IMR-90 (cell line): ENCODE results near the gene PNMA6E. TPM values are rescaled to one million over a fixed set of nuclear protein-coding genes. Genes with fewer than 3 reads are reported as not detected.
"Not testable (repeated sequence)": the region's sequence is repeated elsewhere in the genome, so short reads cannot be mapped to it uniquely, and the experiment has no call there.

Source experiments
- ATAC-seq: fragments of 200-7000 bp; cut with Tn5 transposase; 2 replicates; pipeline ENCODE4 v1.9.1; 2020; ENCODE audit warnings: low read depth, mild to moderate bottlenecking, moderate library complexity
- BruUV-seq: library from RNA; stranded (reverse); fragments of 400-500 nt; replicated peaks from 2 replicates; lab custom pipeline; 2021; lab: Mats Ljungman, UMichigan
- CTCF ChIA-PET: fragments of 300-600 bp; formaldehyde crosslinking; extraction: SDS; loops from one replicate; lab custom pipeline; 2021; ENCODE audit warnings: antibody characterized with exemption; lab: Yijun Ruan, JAX
- POLR2A ChIA-PET: fragments of 300-600 bp; sonication (Branson Sonifier 250); formaldehyde crosslinking; loops from one replicate; lab custom pipeline; 2022; ENCODE audit warnings: antibody characterized with exemption; ENCODE audit not compliant: unreplicated experiment; lab: Charles Lee
- DNase-seq: peaks from one replicate; pipeline ENCODE4 v3.0.0; 2013
- H2AFZ ChIP-seq: replicated peaks from 2 replicates; pipeline ENCODE3; 2013; ENCODE audit warnings: low read length, mild to moderate bottlenecking; ENCODE audit not compliant: poor library complexity
- H2AK5ac ChIP-seq: 2 replicates; pipeline ENCODE4 v1.6.1; 2013; ENCODE audit warnings: low read depth, low read length, inconsistent platforms
- H2AK9ac ChIP-seq: replicated peaks from 2 replicates; pipeline ENCODE3; 2013; ENCODE audit warnings: mild to moderate bottlenecking, low read depth, low read length, moderate library complexity; ENCODE audit not compliant: poor library complexity
- H2BK120ac ChIP-seq: 2 replicates; pipeline ENCODE4 v1.6.1; 2013; ENCODE audit warnings: low read depth, low read length, inconsistent platforms
- H2BK15ac ChIP-seq: 3 replicates; pipeline ENCODE4 v1.6.1; 2013; ENCODE audit warnings: low read depth, low read length, inconsistent platforms
- H2BK20ac ChIP-seq: 2 replicates; pipeline ENCODE4 v1.6.1; 2013; ENCODE audit warnings: low read depth, mild to moderate bottlenecking, inconsistent platforms, low read length, moderate library complexity
- H2BK5ac ChIP-seq: 2 replicates; pipeline ENCODE4 v1.6.1; 2013; ENCODE audit warnings: mild to moderate bottlenecking, low read depth, low read length, inconsistent platforms; ENCODE audit not compliant: poor library complexity, severe bottlenecking
- H3K14ac ChIP-seq: replicated peaks from 2 replicates; pipeline ENCODE4 v1.6.1; 2013; ENCODE audit warnings: low read depth, low read length, inconsistent platforms
- H3K18ac ChIP-seq: 2 replicates; pipeline ENCODE4 v1.6.1; 2013; ENCODE audit warnings: low read depth, low read length, control low read depth
- H3K23ac ChIP-seq: 2 replicates; pipeline ENCODE4 v1.6.1; 2013; ENCODE audit warnings: low read depth, low read length, inconsistent platforms
- H3K27ac ChIP-seq: 2 replicates; pipeline ENCODE4 v1.5.1; 2013; ENCODE audit warnings: mild to moderate bottlenecking, control low read depth, low read length; ENCODE audit not compliant: insufficient read depth
- H3K27me3 ChIP-seq: 2 replicates; pipeline ENCODE4 v1.6.1; 2013; ENCODE audit warnings: low read length; ENCODE audit not compliant: control insufficient read depth, insufficient read depth
- H3K36me3 ChIP-seq: 2 replicates; pipeline ENCODE4 v1.6.1; 2013; ENCODE audit warnings: low read length, mixed read lengths; ENCODE audit not compliant: control insufficient read depth, insufficient read depth
- H3K4ac ChIP-seq: 2 replicates; pipeline ENCODE4 v1.6.1; 2013; ENCODE audit warnings: low read depth, low read length, inconsistent platforms
- H3K4me1 ChIP-seq: 2 replicates; pipeline ENCODE4 v1.6.1; 2013; ENCODE audit warnings: low read length, mixed read lengths; ENCODE audit not compliant: control insufficient read depth, insufficient read depth
- H3K4me2 ChIP-seq: 2 replicates; pipeline ENCODE4 v1.6.1; 2013; ENCODE audit warnings: low read depth, mild to moderate bottlenecking, control low read depth, low read length, moderate library complexity
- H3K4me3 ChIP-seq: 2 replicates; pipeline ENCODE4 v1.5.1; 2013; ENCODE audit warnings: low read depth, mild to moderate bottlenecking, control low read depth, low read length, moderate library complexity; ENCODE audit not compliant: insufficient read depth
- H3K56ac ChIP-seq: 2 replicates; pipeline ENCODE4 v1.6.1; 2013; ENCODE audit warnings: low read length, inconsistent platforms; ENCODE audit not compliant: insufficient read depth; ENCODE audit errors: extremely low read depth
- H3K79me1 ChIP-seq, 2 experiments: 2 replicates each; pipeline ENCODE4 v1.6.1; 2013; ENCODE audit warnings: low read length in 2 of 2, inconsistent platforms in 1 of 2, low read depth in 1 of 2
- H3K9ac ChIP-seq: 2 replicates; pipeline ENCODE4 v1.6.1; 2013; ENCODE audit warnings: low read depth, low read length, control low read depth
- H3K9me1 ChIP-seq: 2 replicates; pipeline ENCODE4 v1.6.1; 2013; ENCODE audit warnings: low read length, inconsistent platforms; ENCODE audit not compliant: insufficient read depth
- H3K9me3 ChIP-seq: 2 replicates; pipeline ENCODE4 v1.6.1; 2013; ENCODE audit warnings: low read length; ENCODE audit not compliant: control insufficient read depth, insufficient read depth
- H4K20me1 ChIP-seq: 2 replicates; pipeline ENCODE4 v1.6.1; 2013; ENCODE audit warnings: low read length, inconsistent platforms; ENCODE audit not compliant: insufficient read depth
- H4K5ac ChIP-seq: 2 replicates; pipeline ENCODE4 v1.6.1; 2013; ENCODE audit warnings: mild to moderate bottlenecking, low read depth, low read length, control low read depth
- H4K8ac ChIP-seq, 2 experiments: 2 replicates each; pipeline ENCODE4 v1.6.1; 2013; ENCODE audit warnings: low read depth in 2 of 2, low read length in 2 of 2, control low read depth in 1 of 2, inconsistent platforms in 1 of 2
- H4K91ac ChIP-seq: 2 replicates; pipeline ENCODE4 v1.6.1; 2013; ENCODE audit warnings: low read depth, low read length, inconsistent platforms; ENCODE audit not compliant: insufficient read depth
- WGBS, 2 experiments: methylation state at CpG; one replicate each; pipeline versions ENCODE4 v1.1.5 to v1.1.7; 2013; ENCODE audit warnings: missing lambda C conversion rate in 2 of 2; ENCODE audit not compliant: insufficient read length in 1 of 2; ENCODE audit errors: extremely low coverage in 2 of 2; 5-methylcytosine and 5-hydroxymethylcytosine counted together
- dilution Hi-C: fragments of 300-500 bp; cut with HindIII; formaldehyde crosslinking; loops from one replicate; pipeline ENCODE4 v1.14.3; 2018; ENCODE audit warnings: low sequenced_read_pairs; ENCODE audit not compliant: unreplicated experiment
- in situ Hi-C: fragments of 300-500 bp; cut with MboI; formaldehyde crosslinking; loops from 3 replicates; pipeline ENCODE4 v1.14.3; 2019; ENCODE audit warnings: low sequenced_read_pairs, inconsistent platforms, mixed read lengths
- intact Hi-C: fragments of 100-400 bp; cut with micrococcal nuclease; formaldehyde crosslinking; loops from 2 replicates; pipeline ENCODE4 v1.10.0; 2022
- polyA plus RNA-seq, 3 experiments: library from polyadenylated mRNA; depleted of rRNA; stranded (reverse); fragments of >200 nt; gene quantifications; 2 replicates each; pipeline ENCODE4 v1.2.3, GENCODE V29; 2012; ENCODE audit warnings: low replicate concordance in 1 of 3
- total RNA-seq: library from RNA; depleted of rRNA; stranded (reverse); fragments of >200 nt; gene quantifications from 2 replicates; pipeline ENCODE4 v1.2.3, GENCODE V29; 2012

Gene PNMA6E
- total and polyA plus RNA-seq, 2 of the 4 experiments (the other 2 are of a cell fraction): not detected

DNA sequence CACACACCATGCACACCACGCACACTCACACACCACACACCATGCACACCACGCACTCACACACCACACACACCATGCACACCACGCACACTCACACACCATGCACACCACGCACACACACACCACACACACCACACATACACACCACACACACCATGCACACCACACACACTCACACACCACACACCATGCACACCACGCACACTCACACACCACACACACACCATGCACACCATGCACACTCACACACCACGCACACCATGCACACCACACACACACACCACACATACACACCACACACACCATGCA, 11.7 kb downstream of the PNMA6E start:
- dilution Hi-C loops, BruUV-seq: not testable (repeated sequence)

More for the DNA sequence above, 11.7 kb downstream of the PNMA6E start:
- H3K4ac ChIP-seq, H3K9ac ChIP-seq, H4K5ac ChIP-seq, H2BK120ac ChIP-seq, H3K4me3 ChIP-seq, H4K91ac ChIP-seq, H3K27ac ChIP-seq, H3K18ac ChIP-seq, in situ Hi-C loops, H2BK15ac ChIP-seq, H3K4me2 ChIP-seq, ATAC-seq, H3K9me3 ChIP-seq, H3K4me1 ChIP-seq, H3K9me1 ChIP-seq, H2BK20ac ChIP-seq, DNase-seq, H4K8ac ChIP-seq, H3K36me3 ChIP-seq, CTCF ChIA-PET, H3K23ac ChIP-seq, H3K14ac ChIP-seq, H3K79me1 ChIP-seq, H2AFZ ChIP-seq, H2BK5ac ChIP-seq, H3K56ac ChIP-seq, intact Hi-C loops, POLR2A ChIA-PET, H2AK5ac ChIP-seq, H4K20me1 ChIP-seq, H2AK9ac ChIP-seq: not testable (repeated sequence)
- peaks cover 11% of the 10 kb centered on the region for H3K27me3 ChIP-seq
- no CpG with 5 or more reads among the region's 6 CpGs for WGBS, 2 experiments
